GM13976 (cell line): ENCODE results near the gene OTOGL.
"Not testable (repeated sequence)": the region's sequence is repeated elsewhere in the genome, so short reads cannot be mapped to it uniquely, and the experiment has no call there.

Experiments
- DNase-seq: peaks from one replicate; pipeline ENCODE4 v3.0.0; 2012; ENCODE audit warnings: low spot score
- CTCF ChIP-seq: IDR thresholded peaks from 2 replicates; pipeline ENCODE4 v1.5.1; 2012; ENCODE audit warnings: borderline replicate concordance, mild to moderate bottlenecking; ENCODE audit not compliant: insufficient read depth; ENCODE audit errors: extremely low read depth, missing control alignments, control extremely low read depth
- in situ Hi-C: fragments of 300-500 bp; cut with MboI; formaldehyde crosslinking; loops from one replicate; pipeline ENCODE4 v1.12.0; 2022; ENCODE audit warnings: low sequenced_read_pairs, mixed read lengths, inconsistent platforms; ENCODE audit not compliant: unreplicated experiment

OTOGL gene

GRCh38 chr12:80058586-80058985, 40.8 kb upstream of the OTOGL start:
- in situ Hi-C loops: no loop called here
- DNase-seq: no peak
- TF ChIP-seq CTCF: no peak

GRCh38 chr12:80059102-80059501, 40.2 kb upstream of the OTOGL start:
- in situ Hi-C loops: no loop called here
- TF ChIP-seq CTCF: no peak
- no peak for DNase-seq

- in situ Hi-C loops: no loop called here
- DNase-seq: no peak
- TF ChIP-seq CTCF: no peak
Observed at GRCh38 chr12:80059875-80060274, 39.5 kb upstream of the OTOGL start.

- no peak for TF ChIP-seq CTCF
- in situ Hi-C loops: no loop called here
- DNase-seq: no peak
Observed at GRCh38 chr12:80064269-80064668, 35.1 kb upstream of the OTOGL start.

GRCh38 chr12:80064951-80065350, 34.4 kb upstream of the OTOGL start:
- TF ChIP-seq CTCF: no peak
- DNase-seq: no peak
- in situ Hi-C loops: no loop called here

GRCh38 chr12:80068173-80068572, 31.2 kb upstream of the OTOGL start:
- in situ Hi-C loops: no loop called here
- no peak for TF ChIP-seq CTCF
- DNase-seq: no peak

- in situ Hi-C loops, DNase-seq: not testable (repeated sequence)
Observed at GRCh38 chr12:80083892-80084614, 15.3 kb upstream of the OTOGL start.
